Breast epithelium (tissue), 3 donors: Measurements from ENCODE around the gene SSTR3.

Source experiments
- CTCF ChIP-seq, 3 donors: fragments of 450-650 bp; IDR thresholded peaks; one replicate each; pipeline ENCODE4 v1.5.1; 2016 to 2017; ENCODE audit warnings: antibody characterized with exemption in 3 of 3, mild to moderate bottlenecking in 3 of 3, moderate library complexity in 3 of 3
- POLR2A ChIP-seq: fragments of 450-650 bp; IDR thresholded peaks from one replicate; pipeline ENCODE4 v1.6.1; 2016; ENCODE audit warnings: antibody characterized with exemption, mild to moderate bottlenecking, moderate library complexity

- TF ChIP-seq CTCF (IDR thresholded peaks at IDR 0.05) (no peak), POLR2A (no peak)
Observed at GRCh38 chr22:37215890-37216289, 3.6 kb upstream of the SSTR3 start.
